ENCODE results near the gene CTDP1. TPM values are rescaled to one million over a fixed set of nuclear protein-coding genes. Genes with fewer than 3 reads are reported as not detected.
A peak's percentile ranks its signal among the peaks of the same experiment; 100 is the strongest.

Gene CTDP1
- total RNA-seq, 1 donor from 2014 or later = 18.4 TPM

- no peak for DNase-seq
These were observed 83.8 kb downstream of the CTDP1 start for GRCh38 chr18:79763407-79763806.

- DNase-seq = no peak
These were observed 84.5 kb downstream of the CTDP1 start for GRCh38 chr18:79764131-79764530.

- peak; percentile 84 for DNase-seq
These were observed 86.1 kb downstream of the CTDP1 start for GRCh38 chr18:79765491-79766245.

- no peak for DNase-seq
These were observed 86.7 kb downstream of the CTDP1 start for GRCh38 chr18:79766308-79766707.

GRCh38 chr18:79768745-79769144 lies 89.1 kb downstream of the CTDP1 start:
- peak; percentile 77 for DNase-seq

- DNase-seq = no peak
These were observed 90.3 kb downstream of the CTDP1 start for GRCh38 chr18:79769698-79770500.

GRCh38 chr18:79770501-79770815 lies 90.9 kb downstream of the CTDP1 start:
- no peak for DNase-seq

GRCh38 chr18:79770826-79771225 lies 91.2 kb downstream of the CTDP1 start:
- DNase-seq = no peak

- no peak for DNase-seq
These were observed 92.0 kb downstream of the CTDP1 start for GRCh38 chr18:79771446-79772107.

GRCh38 chr18:79772108-79772864 lies 92.7 kb downstream of the CTDP1 start:
- DNase-seq = no peak

GRCh38 chr18:79772865-79773696 lies 93.5 kb downstream of the CTDP1 start:
- no peak for DNase-seq

GRCh38 chr18:79774111-79774510 lies 94.5 kb downstream of the CTDP1 start:
- DNase-seq = no peak

GRCh38 chr18:79775441-79776221 lies 96.0 kb downstream of the CTDP1 start:
- DNase-seq = no peak

GRCh38 chr18:79776674-79777073 lies 97.1 kb downstream of the CTDP1 start:
- DNase-seq = no peak

GRCh38 chr18:79778291-79778791 lies 98.7 kb downstream of the CTDP1 start:
- no peak for DNase-seq

GRCh38 chr18:79779021-79779699 lies 99.6 kb downstream of the CTDP1 start:
- DNase-seq = no peak

GRCh38 chr18:79779700-79780190 lies 100.1 kb downstream of the CTDP1 start:
- no peak for DNase-seq

- no peak for DNase-seq
These were observed 100.9 kb downstream of the CTDP1 start for GRCh38 chr18:79780547-79780946.

GRCh38 chr18:79781331-79781941 lies 101.8 kb downstream of the CTDP1 start:
- DNase-seq = no peak
